ENCODE data around the gene ANKRD63.

The ANKRD63 gene

GRCh38 chr15:40297356-40297755 lies 14.5 kb upstream of the ANKRD63 start:
- TF ChIP-seq PPARA (CRISPR knock-in tag; IDR thresholded peaks at IDR 0.05; ENCODE audit: borderline replicate concordance) = no peak
- no peak for TF ChIP-seq TSHZ2 (CRISPR knock-in tag; IDR thresholded peaks at IDR 0.05)
- TF ChIP-seq ZC3H10 (CRISPR knock-in tag; IDR thresholded peaks at IDR 0.05) = no peak
- TF ChIP-seq ZNF8 (CRISPR knock-in tag; IDR thresholded peaks at IDR 0.05) = no peak
- TF ChIP-seq SNAI2 (CRISPR knock-in tag; IDR thresholded peaks at IDR 0.05) = no peak
- TF ChIP-seq TCF4 (CRISPR knock-in tag; IDR thresholded peaks at IDR 0.05; ENCODE audit: borderline replicate concordance) = no peak
- TF ChIP-seq ZFP30 (CRISPR knock-in tag; IDR thresholded peaks at IDR 0.05) = no peak
- TF ChIP-seq ARNTL (CRISPR knock-in tag; IDR thresholded peaks at IDR 0.05; ENCODE audit: borderline replicate concordance, low read depth) = no peak
- TF ChIP-seq ESRRG (CRISPR knock-in tag; IDR thresholded peaks at IDR 0.05) = no peak
- TF ChIP-seq, protein P1, sequence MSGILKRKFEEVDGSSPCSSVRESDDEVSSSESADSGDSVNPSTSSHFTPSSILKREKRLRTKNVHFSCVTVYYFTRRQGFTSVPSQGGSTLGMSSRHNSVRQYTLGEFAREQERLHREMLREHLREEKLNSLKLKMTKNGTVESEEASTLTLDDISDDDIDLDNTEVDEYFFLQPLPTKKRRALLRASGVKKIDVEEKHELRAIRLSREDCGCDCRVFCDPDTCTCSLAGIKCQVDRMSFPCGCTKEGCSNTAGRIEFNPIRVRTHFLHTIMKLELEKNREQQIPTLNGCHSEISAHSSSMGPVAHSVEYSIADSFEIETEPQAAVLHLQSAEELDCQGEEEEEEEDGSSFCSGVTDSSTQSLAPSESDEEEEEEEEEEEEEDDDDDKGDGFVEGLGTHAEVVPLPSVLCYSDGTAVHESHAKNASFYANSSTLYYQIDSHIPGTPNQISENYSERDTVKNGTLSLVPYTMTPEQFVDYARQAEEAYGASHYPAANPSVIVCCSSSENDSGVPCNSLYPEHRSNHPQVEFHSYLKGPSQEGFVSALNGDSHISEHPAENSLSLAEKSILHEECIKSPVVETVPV (CRISPR knock-in tag; IDR thresholded peaks at IDR 0.05) = no peak
- TF ChIP-seq ISL1 (CRISPR knock-in tag; IDR thresholded peaks at IDR 0.05) = no peak
- TF ChIP-seq GLIS3 (CRISPR knock-in tag; IDR thresholded peaks at IDR 0.05) = no peak
- no peak for ATAC-seq

GRCh38 chr15:40296561-40297230 lies 13.8 kb upstream of the ANKRD63 start:
- no peak for TF ChIP-seq ZNF565 (CRISPR knock-in tag; conservative IDR thresholded peaks at IDR 0.05; ENCODE audit: low read depth)
- TF ChIP-seq, protein P2, sequence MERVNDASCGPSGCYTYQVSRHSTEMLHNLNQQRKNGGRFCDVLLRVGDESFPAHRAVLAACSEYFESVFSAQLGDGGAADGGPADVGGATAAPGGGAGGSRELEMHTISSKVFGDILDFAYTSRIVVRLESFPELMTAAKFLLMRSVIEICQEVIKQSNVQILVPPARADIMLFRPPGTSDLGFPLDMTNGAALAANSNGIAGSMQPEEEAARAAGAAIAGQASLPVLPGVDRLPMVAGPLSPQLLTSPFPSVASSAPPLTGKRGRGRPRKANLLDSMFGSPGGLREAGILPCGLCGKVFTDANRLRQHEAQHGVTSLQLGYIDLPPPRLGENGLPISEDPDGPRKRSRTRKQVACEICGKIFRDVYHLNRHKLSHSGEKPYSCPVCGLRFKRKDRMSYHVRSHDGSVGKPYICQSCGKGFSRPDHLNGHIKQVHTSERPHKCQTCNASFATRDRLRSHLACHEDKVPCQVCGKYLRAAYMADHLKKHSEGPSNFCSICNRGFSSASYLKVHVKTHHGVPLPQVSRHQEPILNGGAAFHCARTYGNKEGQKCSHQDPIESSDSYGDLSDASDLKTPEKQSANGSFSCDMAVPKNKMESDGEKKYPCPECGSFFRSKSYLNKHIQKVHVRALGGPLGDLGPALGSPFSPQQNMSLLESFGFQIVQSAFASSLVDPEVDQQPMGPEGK (CRISPR knock-in tag; IDR thresholded peaks at IDR 0.05; ENCODE audit: borderline replicate concordance) = no peak
- no peak for TF ChIP-seq CREB5 (CRISPR knock-in tag; IDR thresholded peaks at IDR 0.05; ENCODE audit: low read depth)
- no peak for TF ChIP-seq ZNF8 (CRISPR knock-in tag; IDR thresholded peaks at IDR 0.05)
- TF ChIP-seq OSR1 (CRISPR knock-in tag; IDR thresholded peaks at IDR 0.05) = no peak
- TF ChIP-seq ESRRG (CRISPR knock-in tag; IDR thresholded peaks at IDR 0.05) = no peak
- TF ChIP-seq BACH2 (CRISPR knock-in tag; IDR thresholded peaks at IDR 0.05; ENCODE audit: borderline replicate concordance) = no peak
- TF ChIP-seq TOX (CRISPR knock-in tag; IDR thresholded peaks at IDR 0.05; ENCODE audit: borderline replicate concordance) = no peak
- TF ChIP-seq ARNTL (CRISPR knock-in tag; IDR thresholded peaks at IDR 0.05; ENCODE audit: borderline replicate concordance, low read depth) = no peak
- ATAC-seq = no peak

- ATAC-seq = no peak
- TF ChIP-seq GLIS3 (CRISPR knock-in tag; IDR thresholded peaks at IDR 0.05) = no peak
- no peak for TF ChIP-seq ZFP3 (CRISPR knock-in tag; IDR thresholded peaks at IDR 0.05)
- no peak for TF ChIP-seq ZC3H10 (CRISPR knock-in tag; IDR thresholded peaks at IDR 0.05)
- TF ChIP-seq ESRRG (CRISPR knock-in tag; IDR thresholded peaks at IDR 0.05) = no peak
- TF ChIP-seq, protein P3, sequence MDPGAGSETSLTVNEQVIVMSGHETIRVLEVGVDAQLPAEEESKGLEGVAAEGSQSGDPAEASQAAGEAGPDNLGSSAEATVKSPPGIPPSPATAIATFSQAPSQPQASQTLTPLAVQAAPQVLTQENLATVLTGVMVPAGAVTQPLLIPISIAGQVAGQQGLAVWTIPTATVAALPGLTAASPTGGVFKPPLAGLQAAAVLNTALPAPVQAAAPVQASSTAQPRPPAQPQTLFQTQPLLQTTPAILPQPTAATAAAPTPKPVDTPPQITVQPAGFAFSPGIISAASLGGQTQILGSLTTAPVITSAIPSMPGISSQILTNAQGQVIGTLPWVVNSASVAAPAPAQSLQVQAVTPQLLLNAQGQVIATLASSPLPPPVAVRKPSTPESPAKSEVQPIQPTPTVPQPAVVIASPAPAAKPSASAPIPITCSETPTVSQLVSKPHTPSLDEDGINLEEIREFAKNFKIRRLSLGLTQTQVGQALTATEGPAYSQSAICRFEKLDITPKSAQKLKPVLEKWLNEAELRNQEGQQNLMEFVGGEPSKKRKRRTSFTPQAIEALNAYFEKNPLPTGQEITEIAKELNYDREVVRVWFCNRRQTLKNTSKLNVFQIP (CRISPR knock-in tag; IDR thresholded peaks at IDR 0.05; ENCODE audit: borderline replicate concordance, low read depth) = no peak
- no peak for TF ChIP-seq BACH2 (CRISPR knock-in tag; IDR thresholded peaks at IDR 0.05; ENCODE audit: borderline replicate concordance)
- TF ChIP-seq ZNF70 (CRISPR knock-in tag; IDR thresholded peaks at IDR 0.05) = no peak
- TF ChIP-seq ZNF8 (CRISPR knock-in tag; IDR thresholded peaks at IDR 0.05) = no peak
- TF ChIP-seq ISL1 (CRISPR knock-in tag; IDR thresholded peaks at IDR 0.05) = no peak
- TF ChIP-seq TOX (CRISPR knock-in tag; IDR thresholded peaks at IDR 0.05; ENCODE audit: borderline replicate concordance) = no peak
- no peak for TF ChIP-seq CREB5 (CRISPR knock-in tag; IDR thresholded peaks at IDR 0.05; ENCODE audit: low read depth)
- TF ChIP-seq RARB (CRISPR knock-in tag; IDR thresholded peaks at IDR 0.05) = no peak
- TF ChIP-seq PPARA (CRISPR knock-in tag; IDR thresholded peaks at IDR 0.05; ENCODE audit: borderline replicate concordance) = no peak
- no peak for TF ChIP-seq ZNF565 (CRISPR knock-in tag; conservative IDR thresholded peaks at IDR 0.05; ENCODE audit: low read depth)
- no peak for TF ChIP-seq OSR1 (CRISPR knock-in tag; IDR thresholded peaks at IDR 0.05)
- TF ChIP-seq, protein P1 (CRISPR knock-in tag; IDR thresholded peaks at IDR 0.05) = no peak
- no peak for TF ChIP-seq ARNTL (CRISPR knock-in tag; IDR thresholded peaks at IDR 0.05; ENCODE audit: borderline replicate concordance, low read depth)
Measured at GRCh38 chr15:40295877-40296560, 13.2 kb upstream of the ANKRD63 start.

Measured in SK-N-SH treated with all-trans-retinoic acid at 6 μM for 48 hours (cell line).